Measurements from ENCODE around the gene SERINC4. TPM values are rescaled to one million over a fixed set of nuclear protein-coding genes. Genes with fewer than 3 reads are reported as not detected.
A peak's percentile ranks its signal among the peaks of the same experiment; 100 is the strongest.

SERINC4 gene
- total and polyA plus RNA-seq, 2 of the 4 experiments (the other 2 are of a cell fraction): under 0.01 to 0.09 TPM

DNA sequence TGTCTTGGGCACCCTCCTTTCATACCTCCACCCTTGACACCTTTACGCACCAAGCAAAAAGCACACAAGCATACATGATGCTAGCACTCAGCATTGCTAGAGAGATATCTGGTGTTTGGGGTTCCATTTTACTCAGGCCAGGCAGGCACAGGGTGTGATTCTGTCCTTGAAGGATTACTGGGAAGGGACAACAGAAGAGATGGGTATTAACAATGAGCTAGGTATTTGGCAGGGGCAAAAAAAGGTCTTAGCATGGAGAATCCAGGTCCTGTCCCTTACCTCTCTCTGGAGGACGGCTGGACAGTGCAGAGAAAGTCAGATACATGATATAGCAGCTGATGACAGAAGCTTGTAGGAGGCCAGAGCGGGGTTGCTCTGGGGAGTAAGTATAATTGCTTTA is 3.5 kb downstream of the SERINC4 start:
- TF ChIP-seq CEBPB (IDR thresholded peaks at IDR 0.05; ENCODE audit: low read depth, low read length) (no peak), MAFK (IDR thresholded peaks at IDR 0.05; ENCODE audit: low read depth, low read length) (no peak), BHLHE40 (IDR thresholded peaks at IDR 0.05; ENCODE audit: low read depth, low read length) (no peak)
- TF ChIP-seq, protein P1, sequence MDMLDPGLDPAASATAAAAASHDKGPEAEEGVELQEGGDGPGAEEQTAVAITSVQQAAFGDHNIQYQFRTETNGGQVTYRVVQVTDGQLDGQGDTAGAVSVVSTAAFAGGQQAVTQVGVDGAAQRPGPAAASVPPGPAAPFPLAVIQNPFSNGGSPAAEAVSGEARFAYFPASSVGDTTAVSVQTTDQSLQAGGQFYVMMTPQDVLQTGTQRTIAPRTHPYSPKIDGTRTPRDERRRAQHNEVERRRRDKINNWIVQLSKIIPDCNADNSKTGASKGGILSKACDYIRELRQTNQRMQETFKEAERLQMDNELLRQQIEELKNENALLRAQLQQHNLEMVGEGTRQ (IDR thresholded peaks at IDR 0.05; ENCODE audit: low read depth, low read length): no peak
- dilution Hi-C loops (cut with HindIII; ENCODE audit: low sequenced_read_pairs, unreplicated experiment) (no loop called here), in situ Hi-C loops (cut with MboI; ENCODE audit: low sequenced_read_pairs) (no loop called here), intact Hi-C loops (cut with micrococcal nuclease) (no loop called here)
- no peak overlapping the region for H2BK120ac ChIP-seq (ENCODE audit: low read depth, low read length)
- H2AK5ac ChIP-seq (ENCODE audit: low read depth, low read length): no peak overlapping the region
- no peak overlapping the region for H4K8ac ChIP-seq (ENCODE audit: low read depth in 2 of 2, low read length in 2 of 2)
- no peak overlapping the region for H2BK15ac ChIP-seq (ENCODE audit: low read depth, low read length)
- DNase-seq: no peak
- H3K9ac ChIP-seq (ENCODE audit: low read depth, low read length): no peak overlapping the region
- no peak overlapping the region for H2AFZ ChIP-seq (replicated peaks; ENCODE audit: low read length, poor library complexity)
- no peaks in the 10 kb centered on the region for H3K9me3 ChIP-seq (ENCODE audit: control insufficient read depth, insufficient read depth, low read length)
- no peaks in the 10 kb centered on the region for H3K27me3 ChIP-seq (ENCODE audit: control insufficient read depth, insufficient read depth, low read length)
- H4K5ac ChIP-seq (ENCODE audit: low read depth, low read length): no peak overlapping the region; the same call in 1 of the 2 replicates
- no TSS peak for BruUV-seq (replicated peaks)
- H3K4me1 ChIP-seq (ENCODE audit: control insufficient read depth, insufficient read depth, low read length): peaks cover 24% of the 10 kb centered on the region
- peaks cover 47% of the 10 kb centered on the region for H4K20me1 ChIP-seq (ENCODE audit: insufficient read depth, low read length)
- H4K91ac ChIP-seq (ENCODE audit: insufficient read depth, low read depth, low read length): no peak overlapping the region
- peaks cover 32% of the 10 kb centered on the region for H3K9me1 ChIP-seq (ENCODE audit: insufficient read depth, low read length)
- H3K36me3 ChIP-seq (ENCODE audit: control insufficient read depth, insufficient read depth, low read length): peaks cover 56% of the 10 kb centered on the region
- H3K14ac ChIP-seq (replicated peaks; ENCODE audit: low read depth, low read length): no peak overlapping the region
- H3K4me3 ChIP-seq (ENCODE audit: insufficient read depth, low read depth, low read length): no peak overlapping the region
- H3K56ac ChIP-seq (ENCODE audit: extremely low read depth, insufficient read depth, low read length): no peak overlapping the region
- POLR2A ChIA-PET (ENCODE audit: unreplicated experiment): no interaction called here
- H3K23ac ChIP-seq (ENCODE audit: low read depth, low read length): peak overlapping the region; percentile 1; the same call in 1 of the 2 replicates
- WGBS, 2 experiments (ENCODE audit: extremely low coverage in 2 of 2, insufficient read length in 1 of 2): no CpG with 5 or more reads among the region's 3 CpGs
- CTCF ChIA-PET: no interaction called here
- H2BK20ac ChIP-seq (ENCODE audit: low read depth, low read length): no peak overlapping the region
- H2BK5ac ChIP-seq (ENCODE audit: low read depth, low read length, poor library complexity, severe bottlenecking): peak overlapping the region; percentile 16
- ATAC-seq (ENCODE audit: low read depth): no peak
- no peak overlapping the region for H2AK9ac ChIP-seq (replicated peaks; ENCODE audit: low read depth, low read length, poor library complexity)
- H3K4ac ChIP-seq (ENCODE audit: low read depth, low read length): no peak overlapping the region
- peaks cover 31 to 85% of the 10 kb centered on the region in 2 experiments for H3K79me1 ChIP-seq (ENCODE audit: low read depth in 1 of 2, low read length in 2 of 2)
- H3K27ac ChIP-seq (ENCODE audit: insufficient read depth, low read length): peak overlapping the region; percentile 13; the same call in 1 of the 2 replicates
- H3K18ac ChIP-seq (ENCODE audit: low read depth, low read length): no peak overlapping the region
- no peak overlapping the region for H3K4me2 ChIP-seq (ENCODE audit: low read depth, low read length)

Measured in IMR-90 (cell line).